ENCODE results near the gene ALOXE3.
"Not testable (repeated sequence)": the region's sequence is repeated elsewhere in the genome, so short reads cannot be mapped to it uniquely, and the experiment has no call there.

The ALOXE3 gene

GRCh38 chr17:8121407-8121680, 3.0 kb upstream of the ALOXE3 start:
- FAIRE-seq = no peak

- FAIRE-seq = no peak
Measured at GRCh38 chr17:8120520-8121406, 2.4 kb upstream of the ALOXE3 start.

- FAIRE-seq = peak; percentile 95
Measured at GRCh38 chr17:8119581-8120519, 1.5 kb upstream of the ALOXE3 start.

- peak; percentile 71 for FAIRE-seq
Measured at GRCh38 chr17:8118769-8119580, 661 bp upstream of the ALOXE3 start.

GRCh38 chr17:8117367-8117979, 841 bp downstream of the ALOXE3 start:
- FAIRE-seq = no peak

GRCh38 chr17:8116776-8117175, 1.5 kb downstream of the ALOXE3 start:
- FAIRE-seq = no peak

GRCh38 chr17:8110907-8111306, 7.4 kb downstream of the ALOXE3 start:
- no peak for FAIRE-seq

- FAIRE-seq = no peak
Measured at GRCh38 chr17:8110456-8110804, 7.9 kb downstream of the ALOXE3 start.

- no peak for FAIRE-seq
Measured at GRCh38 chr17:8109661-8110455, 8.5 kb downstream of the ALOXE3 start.

GRCh38 chr17:8108972-8109660, 9.2 kb downstream of the ALOXE3 start:
- FAIRE-seq = no peak

- not testable (repeated sequence) for FAIRE-seq
Measured at GRCh38 chr17:8106980-8107379, 11.3 kb downstream of the ALOXE3 start.

GRCh38 chr17:8105957-8106398, 12.3 kb downstream of the ALOXE3 start:
- FAIRE-seq = no peak

- no peak for FAIRE-seq
Measured at GRCh38 chr17:8104911-8105310, 13.4 kb downstream of the ALOXE3 start.

- FAIRE-seq = no peak
Measured at GRCh38 chr17:8103549-8103948, 14.8 kb downstream of the ALOXE3 start.

GRCh38 chr17:8101721-8102120, 16.6 kb downstream of the ALOXE3 start:
- no peak for FAIRE-seq

GRCh38 chr17:8100763-8101162, 17.6 kb downstream of the ALOXE3 start:
- no peak for FAIRE-seq

GRCh38 chr17:8100111-8100510, 18.2 kb downstream of the ALOXE3 start:
- FAIRE-seq = no peak

- no peak for FAIRE-seq
Measured at GRCh38 chr17:8096541-8096940, 21.8 kb downstream of the ALOXE3 start.

- FAIRE-seq = no peak
Measured at GRCh38 chr17:8095361-8095760, 23.0 kb downstream of the ALOXE3 start.

- FAIRE-seq = no peak
Measured at GRCh38 chr17:8091033-8091687, 27.2 kb downstream of the ALOXE3 start.

- no peak for FAIRE-seq
Measured at GRCh38 chr17:8089728-8090127, 28.6 kb downstream of the ALOXE3 start.

All from islet of Langerhans (tissue), 1 donor.